Body of pancreas (tissue), 4 donors: ENCODE data around the gene NABP1.

Experiments used
- POLR2A ChIP-seq, 3 donors: fragments of 450-650 bp; IDR thresholded peaks; one replicate each; pipeline ENCODE4 v1.6.1; 2016; ENCODE audit warnings: antibody characterized with exemption in 3 of 3, mild to moderate bottlenecking in 2 of 3
- TF ChIP-seq, protein P1 (sequence below), 7 experiments: fragments of 450-650 bp in 4 of 7; fragments of 200-600 bp in 3 of 7; sonication (generic) in 3 of 7; IDR thresholded peaks; one replicate each; pipeline ENCODE4 v1.5.1; 2016 to 2019; ENCODE audit warnings: antibody characterized with exemption in 7 of 7

DNA sequence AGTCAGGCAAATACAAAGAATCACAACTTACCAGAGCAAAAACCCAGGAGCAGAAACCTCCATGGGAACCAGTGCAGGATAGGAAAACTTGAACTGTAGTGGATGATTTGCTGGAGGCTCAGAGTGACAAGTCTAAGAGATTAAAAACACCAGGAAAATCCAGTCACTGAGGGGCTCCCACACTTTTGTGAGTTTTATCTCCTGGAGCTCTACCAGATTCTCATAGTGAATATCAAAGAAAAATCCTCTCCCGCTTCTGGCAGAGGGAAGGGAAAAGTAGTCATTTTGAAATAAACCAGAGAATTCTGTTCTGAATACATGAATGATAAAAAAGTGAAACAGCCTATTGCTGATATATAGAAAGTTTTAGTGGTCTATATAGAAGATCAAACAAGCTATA lies 23.1 kb downstream of the NABP1 start:
- TF ChIP-seq, protein P1, sequence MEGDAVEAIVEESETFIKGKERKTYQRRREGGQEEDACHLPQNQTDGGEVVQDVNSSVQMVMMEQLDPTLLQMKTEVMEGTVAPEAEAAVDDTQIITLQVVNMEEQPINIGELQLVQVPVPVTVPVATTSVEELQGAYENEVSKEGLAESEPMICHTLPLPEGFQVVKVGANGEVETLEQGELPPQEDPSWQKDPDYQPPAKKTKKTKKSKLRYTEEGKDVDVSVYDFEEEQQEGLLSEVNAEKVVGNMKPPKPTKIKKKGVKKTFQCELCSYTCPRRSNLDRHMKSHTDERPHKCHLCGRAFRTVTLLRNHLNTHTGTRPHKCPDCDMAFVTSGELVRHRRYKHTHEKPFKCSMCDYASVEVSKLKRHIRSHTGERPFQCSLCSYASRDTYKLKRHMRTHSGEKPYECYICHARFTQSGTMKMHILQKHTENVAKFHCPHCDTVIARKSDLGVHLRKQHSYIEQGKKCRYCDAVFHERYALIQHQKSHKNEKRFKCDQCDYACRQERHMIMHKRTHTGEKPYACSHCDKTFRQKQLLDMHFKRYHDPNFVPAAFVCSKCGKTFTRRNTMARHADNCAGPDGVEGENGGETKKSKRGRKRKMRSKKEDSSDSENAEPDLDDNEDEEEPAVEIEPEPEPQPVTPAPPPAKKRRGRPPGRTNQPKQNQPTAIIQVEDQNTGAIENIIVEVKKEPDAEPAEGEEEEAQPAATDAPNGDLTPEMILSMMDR (IDR thresholded peaks at IDR 0.05), result no peak
- no peak for TF ChIP-seq POLR2A (IDR thresholded peaks at IDR 0.05)
